ENCODE data around the gene GAL3ST3. TPM values are rescaled to one million over a fixed set of nuclear protein-coding genes. Genes with fewer than 3 reads are reported as not detected.

Gene GAL3ST3
- total RNA-seq, 4 donors from 2014 or later = not detected

DNA sequence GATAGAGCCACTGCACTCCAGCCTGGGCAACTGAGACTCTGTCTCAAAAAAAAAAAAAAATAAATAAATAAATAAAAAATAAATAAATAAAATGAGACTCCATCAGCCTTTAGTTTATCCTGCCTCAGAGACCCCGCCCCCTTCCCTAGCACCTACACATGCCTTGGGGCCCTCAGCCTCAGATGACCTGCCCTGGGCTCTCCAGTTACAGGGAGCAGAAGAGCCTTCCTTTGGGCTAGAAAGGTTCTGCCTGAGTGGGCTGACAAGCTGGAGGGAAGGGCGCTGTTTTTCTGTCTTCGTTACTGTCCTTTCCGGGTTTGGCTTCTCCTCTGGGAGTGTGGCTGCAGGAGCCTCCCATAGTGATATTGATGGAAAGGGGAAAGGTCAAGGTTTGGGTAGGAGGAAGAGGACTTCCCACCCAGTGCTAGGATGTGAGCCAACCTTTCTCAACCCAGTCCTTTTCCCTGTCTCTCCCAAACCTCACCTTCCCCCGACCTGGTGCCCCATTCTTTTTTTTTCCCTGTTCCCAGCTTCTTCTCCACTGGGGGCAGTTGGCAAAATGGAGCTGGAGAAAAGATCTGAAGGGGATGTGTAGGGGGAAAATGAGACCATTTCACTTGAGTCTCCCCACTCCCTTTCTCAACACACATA, 1.7 kb upstream of the GAL3ST3 start:
- DNase-seq (ENCODE audit: low spot score in 2 of 2) = no peak
- WGBS, 2 donors = 82 to 86% methylated on average over 5 of the region's 5 CpGs
- H3K4me3 ChIP-seq (ENCODE audit: low read depth, poor library complexity, severe bottlenecking) = no peak overlapping the region
- intact Hi-C loops (cut with DNase I; ENCODE audit: low total_unique reads) = no loop called here
- TF ChIP-seq, protein P1, sequence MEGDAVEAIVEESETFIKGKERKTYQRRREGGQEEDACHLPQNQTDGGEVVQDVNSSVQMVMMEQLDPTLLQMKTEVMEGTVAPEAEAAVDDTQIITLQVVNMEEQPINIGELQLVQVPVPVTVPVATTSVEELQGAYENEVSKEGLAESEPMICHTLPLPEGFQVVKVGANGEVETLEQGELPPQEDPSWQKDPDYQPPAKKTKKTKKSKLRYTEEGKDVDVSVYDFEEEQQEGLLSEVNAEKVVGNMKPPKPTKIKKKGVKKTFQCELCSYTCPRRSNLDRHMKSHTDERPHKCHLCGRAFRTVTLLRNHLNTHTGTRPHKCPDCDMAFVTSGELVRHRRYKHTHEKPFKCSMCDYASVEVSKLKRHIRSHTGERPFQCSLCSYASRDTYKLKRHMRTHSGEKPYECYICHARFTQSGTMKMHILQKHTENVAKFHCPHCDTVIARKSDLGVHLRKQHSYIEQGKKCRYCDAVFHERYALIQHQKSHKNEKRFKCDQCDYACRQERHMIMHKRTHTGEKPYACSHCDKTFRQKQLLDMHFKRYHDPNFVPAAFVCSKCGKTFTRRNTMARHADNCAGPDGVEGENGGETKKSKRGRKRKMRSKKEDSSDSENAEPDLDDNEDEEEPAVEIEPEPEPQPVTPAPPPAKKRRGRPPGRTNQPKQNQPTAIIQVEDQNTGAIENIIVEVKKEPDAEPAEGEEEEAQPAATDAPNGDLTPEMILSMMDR (IDR thresholded peaks at IDR 0.05) = no peak
- no peak for TF ChIP-seq POLR2A (IDR thresholded peaks at IDR 0.05)

DNA sequence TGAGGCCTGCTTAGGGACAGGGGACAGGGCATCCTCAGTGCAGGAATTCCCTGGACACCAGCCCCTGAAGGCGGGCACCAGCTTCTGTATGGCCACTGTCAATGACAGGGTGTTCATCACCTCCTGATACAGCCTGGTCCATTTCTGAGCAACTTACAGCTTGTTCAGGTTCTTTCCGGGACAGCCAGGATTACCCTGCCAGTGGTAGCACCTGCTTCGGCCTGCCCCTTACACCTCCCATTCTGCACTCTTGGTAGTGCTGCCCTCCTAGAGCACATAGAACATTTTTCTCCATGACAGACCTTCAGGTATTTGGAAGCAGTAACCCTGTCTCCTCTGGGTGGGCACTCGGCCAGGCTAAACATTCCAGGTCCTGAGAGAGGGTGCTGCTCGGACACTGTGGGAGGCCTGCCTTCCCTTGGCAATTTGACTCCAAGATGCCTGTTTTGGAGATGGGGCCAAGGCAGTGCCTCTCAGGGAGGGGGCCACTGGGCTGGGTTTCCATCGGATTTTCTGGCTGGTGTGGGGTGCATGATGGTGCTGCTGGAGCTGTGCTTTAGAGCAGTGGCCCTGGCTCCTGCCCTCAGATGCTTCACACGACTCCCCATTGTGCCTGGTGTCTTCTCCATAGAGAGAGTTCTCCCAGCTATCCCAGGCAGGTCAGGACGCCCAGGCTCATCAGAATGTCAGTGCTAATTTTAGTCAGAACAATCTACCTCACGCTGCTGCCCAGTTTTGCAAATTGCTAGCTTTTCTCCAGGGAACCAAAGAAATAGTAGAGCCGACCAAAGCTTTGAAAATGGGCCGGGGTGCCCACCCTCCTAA, 1.2 kb downstream of the GAL3ST3 start:
- TF ChIP-seq POLR2A (IDR thresholded peaks at IDR 0.05) = no peak
- TF ChIP-seq, protein P1 (IDR thresholded peaks at IDR 0.05) = no peak
- no peak overlapping the region for H3K4me3 ChIP-seq (ENCODE audit: low read depth, poor library complexity, severe bottlenecking)
- DNase-seq (ENCODE audit: low spot score in 2 of 2) = no peak
- WGBS, 2 donors = 85 to 91% methylated on average over 11 of the region's 11 CpGs
- intact Hi-C loops (cut with DNase I; ENCODE audit: low total_unique reads) = no loop called here

DNA sequence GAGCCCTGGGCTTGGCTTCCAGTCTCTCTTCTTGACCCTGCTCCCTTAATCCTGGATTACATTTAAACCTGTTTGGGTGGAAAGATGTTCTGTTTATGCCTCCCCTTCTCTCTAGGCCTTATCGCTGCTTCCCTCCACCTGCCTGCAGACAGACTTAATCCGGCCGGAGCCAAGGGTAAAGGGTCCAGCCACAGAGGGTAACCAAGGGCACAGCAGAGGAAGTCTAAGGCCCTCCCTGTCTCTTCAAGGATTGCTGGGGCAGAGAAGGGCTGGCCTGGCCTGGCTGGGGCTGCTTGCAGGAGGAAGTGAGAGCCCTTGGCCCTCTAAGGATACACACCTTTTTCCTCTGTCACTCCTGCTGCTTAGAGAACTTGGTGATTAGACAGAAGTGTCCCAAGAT, 2.1 kb downstream of the GAL3ST3 start:
- intact Hi-C loops (cut with DNase I; ENCODE audit: low total_unique reads) = no loop called here
- no peak for DNase-seq (ENCODE audit: low spot score in 2 of 2)
- no peak overlapping the region for H3K4me3 ChIP-seq (ENCODE audit: low read depth, poor library complexity, severe bottlenecking)
- 93 to 100% methylated on average over 3 of the region's 3 CpGs for WGBS, 2 donors
- TF ChIP-seq, protein P1 (IDR thresholded peaks at IDR 0.05) = no peak
- TF ChIP-seq POLR2A (IDR thresholded peaks at IDR 0.05) = no peak

DNA sequence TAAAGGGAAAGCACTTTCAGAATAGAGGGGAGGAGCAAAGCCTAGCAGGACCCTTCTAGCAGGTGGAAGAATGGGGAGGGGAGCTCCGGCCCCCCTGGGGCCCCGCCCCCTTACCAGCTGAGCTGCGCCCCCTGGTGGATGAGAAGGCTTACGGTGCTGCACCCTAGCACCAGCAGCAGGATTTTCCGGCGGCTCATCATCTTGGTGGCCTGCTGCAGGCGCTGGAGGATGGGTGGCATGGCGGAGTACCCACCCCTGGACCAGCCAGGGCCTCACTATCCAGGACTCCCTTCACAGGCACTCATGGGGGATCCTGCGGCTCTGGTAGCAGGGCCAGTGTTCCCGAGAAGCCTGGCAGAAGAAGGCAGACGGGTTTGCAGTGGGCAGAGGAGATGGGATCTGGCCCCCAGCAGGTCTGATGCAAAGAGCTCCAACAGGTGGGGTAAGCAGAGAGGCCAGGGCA, 3.8 kb downstream of the GAL3ST3 start:
- 13 to 16% methylated on average over 8 to 11 of the region's 11 CpGs for WGBS, 2 donors
- no peak overlapping the region for H3K4me3 ChIP-seq (ENCODE audit: low read depth, poor library complexity, severe bottlenecking)
- no peak for TF ChIP-seq POLR2A (IDR thresholded peaks at IDR 0.05)
- TF ChIP-seq, protein P1 (IDR thresholded peaks at IDR 0.05) = peak in 1 of 3 donors; percentile 47
- DNase-seq (ENCODE audit: low spot score in 2 of 2) = peak; percentile 42 to 92
- intact Hi-C loops (cut with DNase I; ENCODE audit: low total_unique reads) = no loop called here

DNA sequence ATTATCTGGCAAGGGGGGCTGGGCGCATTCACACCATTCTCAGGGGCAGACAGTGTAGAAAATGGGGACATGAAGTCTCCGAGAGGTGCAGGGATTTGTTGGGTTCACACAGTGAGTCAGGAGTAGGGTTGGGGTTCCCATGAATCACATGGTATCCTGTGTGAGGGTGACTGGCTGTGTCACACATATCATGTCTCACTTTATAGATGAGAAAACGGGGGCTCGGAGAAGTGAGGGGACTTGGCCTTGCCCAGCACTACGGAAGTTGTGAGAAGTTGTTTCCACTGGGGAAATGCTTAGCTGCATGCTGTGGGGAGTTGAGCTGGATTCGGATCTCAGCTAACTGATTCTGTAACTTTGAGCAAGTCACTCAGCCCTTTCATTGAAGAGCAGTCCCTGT, 4.2 kb downstream of the GAL3ST3 start:
- no peak overlapping the region for H3K4me3 ChIP-seq (ENCODE audit: low read depth, poor library complexity, severe bottlenecking)
- TF ChIP-seq, protein P1 (IDR thresholded peaks at IDR 0.05) = no peak
- no peak for TF ChIP-seq POLR2A (IDR thresholded peaks at IDR 0.05)
- 59 to 63% methylated on average over 6 of the region's 6 CpGs for WGBS, 2 donors
- intact Hi-C loops (cut with DNase I; ENCODE audit: low total_unique reads) = no loop called here
- DNase-seq (ENCODE audit: low spot score in 2 of 2) = no peak
